Psoas muscle (tissue), 8 donors: ENCODE results near the gene ZRANB1. TPM values are rescaled to one million over a fixed set of nuclear protein-coding genes. Genes with fewer than 3 reads are reported as not detected.

Experiments
- ATAC-seq, 4 donors: fragments of 200-7000 bp; cut with Tn5 transposase; one replicate each; pipeline ENCODE4 v1.9.1; 2020; ENCODE audit warnings: moderate library complexity in 3 of 4, mild to moderate bottlenecking in 2 of 4
- DNase-seq, 2 donors: peaks; one replicate each; pipeline ENCODE4 v3.0.0-alpha.2; 2020
- H3K27ac ChIP-seq: fragments of 200-600 bp; one replicate; pipeline ENCODE4 v1.8.0; 2022
- H3K27me3 ChIP-seq, 3 donors: fragments of 200-600 bp in 1 of 3; one replicate each; pipeline versions ENCODE4 v1.6.1 to v1.8.0; 2013 to 2022; ENCODE audit warnings: low read length in 2 of 3, mild to moderate bottlenecking in 2 of 3, moderate library complexity in 1 of 3; ENCODE audit not compliant: insufficient read depth in 3 of 3
- H3K36me3 ChIP-seq, 2 donors: fragments of 200-600 bp in 1 of 2; one replicate each; pipeline versions ENCODE4 v1.6.1 to v1.8.0; 2013 to 2022; ENCODE audit warnings: low read depth in 1 of 2, mild to moderate bottlenecking in 1 of 2, moderate library complexity in 1 of 2; ENCODE audit not compliant: insufficient read depth in 1 of 2
- H3K4me1 ChIP-seq: fragments of 200-600 bp; one replicate; pipeline ENCODE4 v1.8.0; 2022
- H3K4me3 ChIP-seq: fragments of 200-600 bp; one replicate; pipeline ENCODE4 v1.8.0; 2022; ENCODE audit warnings: mild to moderate bottlenecking
- H3K9me3 ChIP-seq: fragments of 200-600 bp; one replicate; pipeline ENCODE4 v1.8.0; 2022
- WGBS, 3 donors: extraction: QIAGEN DNeasy Blood & Tissue Kit; methylation state at CpG; one replicate each; pipeline versions ENCODE4 v1.1.6 to v1.1.7; 2013; 5-methylcytosine and 5-hydroxymethylcytosine counted together
- intact Hi-C, 2 donors: fragments of 100-400 bp; cut with DNase I; formaldehyde crosslinking; loops; one replicate each; pipeline versions ENCODE4 v1.11.0 to v1.14.2; 2022
- polyA plus RNA-seq, 3 donors: library from polyadenylated mRNA; stranded (reverse); fragments of 200-250 nt; gene quantifications; one replicate each; pipeline ENCODE4 v1.2.3, GENCODE V29; 2013
- total RNA-seq, 4 donors: library from RNA; stranded (reverse); fragmentation: NEBNext Ultra II Directional in 2 of 4; extraction: Animal tissue kit (Norgen Biotek cat#: 25700) in 2 of 4; gene quantifications; one replicate each; pipeline versions ENCODE4 v1.2.1 to v1.2.4, GENCODE V29; 2021 to 2023
- TF ChIP-seq, protein P1 (sequence below): fragments of 200-600 bp; IDR thresholded peaks from one replicate; pipeline ENCODE4 v1.8.0; 2022; ENCODE audit warnings: antibody characterized with exemption
- donor health status: healthy with polysubstance abuse.
- donor health status: DM: no; HTN: no; CAD: no; lungs with moderate emphysema.
- donor health status: Bipolar disorder and iron deficiency.
- donor health status: healthy.
- donor health status: DM: yes; HTN: yes; CAD: no.
- donor health status: DM: no; HTN: no; CAD: no.
- donor health status: DM: no; HTN: no; CAD: no.
- donor health status: DM: yes; HTN: yes; CAD: no.

The ZRANB1 gene
- total and polyA plus RNA-seq, 7 donors, result 20.9 to 115 (median 57.3) TPM

DNA sequence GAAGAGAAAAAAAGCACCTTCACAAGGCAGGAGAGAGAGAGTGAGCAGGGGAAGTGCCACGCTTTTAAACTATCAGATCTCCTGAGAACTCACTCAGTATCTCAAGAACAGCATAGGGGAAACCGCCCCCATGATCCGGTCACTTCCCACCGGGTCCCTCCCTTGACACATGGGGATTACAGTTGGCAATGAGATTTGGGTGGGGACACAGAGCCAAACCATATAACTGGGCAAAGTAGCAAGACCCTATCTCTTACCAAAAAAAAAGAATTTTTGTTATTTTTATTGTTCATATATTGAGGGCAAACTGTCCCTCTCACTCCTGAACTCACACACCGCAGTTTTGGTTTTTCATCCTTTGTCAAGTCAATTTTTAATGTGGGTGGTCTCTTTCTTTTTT lies 18.2 kb upstream of the ZRANB1 start:
- H3K27ac ChIP-seq, result no peak overlapping the region
- H3K9me3 ChIP-seq, result no peaks in the 10 kb centered on the region
- peaks cover 0 to 16% of the 10 kb centered on the region in 2 donors for H3K36me3 ChIP-seq
- peaks cover 67% of the 10 kb centered on the region for H3K4me1 ChIP-seq
- no peaks in the 10 kb centered on the region for H3K27me3 ChIP-seq
- intact Hi-C loops, result loop anchor here in 1 of 2 donors (10.0 kb wide), 1 partner anchor 51 kb away; no protein-coding TSS in a partner anchor
- ATAC-seq (no peak), DNase-seq (no peak)
- 92 to 94% (median 92%) methylated on average over 5 of the region's 5 CpGs for WGBS, 3 donors
- no peak overlapping the region for H3K4me3 ChIP-seq
- TF ChIP-seq, protein P1, sequence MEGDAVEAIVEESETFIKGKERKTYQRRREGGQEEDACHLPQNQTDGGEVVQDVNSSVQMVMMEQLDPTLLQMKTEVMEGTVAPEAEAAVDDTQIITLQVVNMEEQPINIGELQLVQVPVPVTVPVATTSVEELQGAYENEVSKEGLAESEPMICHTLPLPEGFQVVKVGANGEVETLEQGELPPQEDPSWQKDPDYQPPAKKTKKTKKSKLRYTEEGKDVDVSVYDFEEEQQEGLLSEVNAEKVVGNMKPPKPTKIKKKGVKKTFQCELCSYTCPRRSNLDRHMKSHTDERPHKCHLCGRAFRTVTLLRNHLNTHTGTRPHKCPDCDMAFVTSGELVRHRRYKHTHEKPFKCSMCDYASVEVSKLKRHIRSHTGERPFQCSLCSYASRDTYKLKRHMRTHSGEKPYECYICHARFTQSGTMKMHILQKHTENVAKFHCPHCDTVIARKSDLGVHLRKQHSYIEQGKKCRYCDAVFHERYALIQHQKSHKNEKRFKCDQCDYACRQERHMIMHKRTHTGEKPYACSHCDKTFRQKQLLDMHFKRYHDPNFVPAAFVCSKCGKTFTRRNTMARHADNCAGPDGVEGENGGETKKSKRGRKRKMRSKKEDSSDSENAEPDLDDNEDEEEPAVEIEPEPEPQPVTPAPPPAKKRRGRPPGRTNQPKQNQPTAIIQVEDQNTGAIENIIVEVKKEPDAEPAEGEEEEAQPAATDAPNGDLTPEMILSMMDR, result no peak

- intact Hi-C loops, result loop anchor here in 1 of 2 donors (10.0 kb wide), 1 partner anchor 48 kb away; no protein-coding TSS in a partner anchor
- 87 to 91% (median 91%) methylated on average over 5 of the region's 5 CpGs for WGBS, 3 donors
- H3K4me1 ChIP-seq, result peaks cover 52% of the 10 kb centered on the region
Measured at GRCh38 chr10:124926548-124926947, 15.4 kb upstream of the ZRANB1 start.

GRCh38 chr10:124928087-124928486 lies 13.8 kb upstream of the ZRANB1 start:
- ATAC-seq, result peak in 2 of 4 donors; percentile 17 to 29
- H3K9me3 ChIP-seq, result no peaks in the 10 kb centered on the region
- H3K27ac ChIP-seq, result no peak overlapping the region
- TF ChIP-seq, protein P1, result no peak
- intact Hi-C loops, result loop anchor here in 1 of 2 donors (10.0 kb wide), 1 partner anchor 47 kb away; no protein-coding TSS in a partner anchor
- no peak for DNase-seq
- peaks cover 48% of the 10 kb centered on the region for H3K4me1 ChIP-seq
- no peaks in the 10 kb centered on the region for H3K27me3 ChIP-seq
- no peak overlapping the region for H3K4me3 ChIP-seq
- peaks cover 0 to 7% of the 10 kb centered on the region in 2 donors for H3K36me3 ChIP-seq
- WGBS, 3 donors, result 43 to 77% (median 57%) methylated on average over 7 of the region's 7 CpGs

More at GRCh38 chr10:124926548-124926947, 15.4 kb upstream of the ZRANB1 start:
- H3K4me3 ChIP-seq, result no peak overlapping the region
- ATAC-seq, result no peak
- H3K27me3 ChIP-seq, result no peaks in the 10 kb centered on the region
- peaks cover 0 to 16% of the 10 kb centered on the region in 2 donors for H3K36me3 ChIP-seq
- no peak for DNase-seq
- TF ChIP-seq, protein P1, result no peak
- H3K9me3 ChIP-seq, result no peaks in the 10 kb centered on the region
- no peak overlapping the region for H3K27ac ChIP-seq

DNA sequence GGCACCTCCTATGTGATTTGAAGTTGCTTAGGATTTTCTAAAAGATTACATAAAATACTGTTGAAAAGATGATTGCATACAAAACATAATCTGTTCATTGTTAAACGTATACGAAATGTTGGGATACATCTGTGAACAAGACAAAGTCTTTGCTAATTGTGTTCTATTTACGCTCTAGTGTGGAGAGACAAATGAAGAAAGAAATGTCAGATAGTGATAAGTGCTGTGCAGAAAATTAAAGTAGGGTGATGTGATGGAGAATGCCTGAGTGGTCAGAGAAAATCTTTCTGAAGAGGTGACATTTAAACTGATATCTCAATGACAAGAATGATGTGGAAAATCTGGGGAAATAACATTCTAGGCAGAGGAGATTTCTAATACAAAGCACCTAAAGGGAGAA lies 13.4 kb upstream of the ZRANB1 start:
- no peak overlapping the region for H3K27ac ChIP-seq
- 94 to 96% (median 95%) methylated on average over 3 of the region's 3 CpGs for WGBS, 3 donors
- ATAC-seq (no peak), DNase-seq (no peak)
- H3K4me1 ChIP-seq, result peaks cover 51% of the 10 kb centered on the region
- intact Hi-C loops, result loop anchor here in 1 of 2 donors (10.0 kb wide), 1 partner anchor 46 kb away; no protein-coding TSS in a partner anchor
- peaks cover 0 to 5% of the 10 kb centered on the region in 2 donors for H3K36me3 ChIP-seq
- TF ChIP-seq, protein P1, result no peak
- H3K4me3 ChIP-seq, result no peak overlapping the region
- no peaks in the 10 kb centered on the region for H3K9me3 ChIP-seq
- H3K27me3 ChIP-seq, result no peaks in the 10 kb centered on the region

DNA sequence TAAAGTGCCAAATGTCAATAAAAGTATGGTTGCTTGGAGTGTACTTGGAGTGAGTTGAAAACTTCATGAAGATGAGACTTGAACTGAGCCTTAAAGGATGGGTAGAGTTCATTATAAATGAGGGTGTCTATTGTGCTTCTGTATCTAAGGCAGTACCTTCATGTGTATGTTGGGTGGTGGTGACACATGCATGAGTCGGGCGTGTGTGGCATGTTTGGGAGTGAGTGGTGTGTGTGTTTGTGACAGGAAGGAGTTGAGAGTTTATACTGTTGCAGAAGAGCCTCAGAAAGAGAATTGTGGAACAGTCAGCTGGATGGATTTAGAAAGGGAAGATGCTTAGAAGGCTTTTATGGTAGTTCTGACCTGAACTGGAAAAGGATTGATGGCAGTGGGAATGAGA lies 6.0 kb upstream of the ZRANB1 start:
- Histone ChIP-seq H3K4me1 (peaks cover 58% of the 10 kb centered on the region), H3K27me3 (no peaks in the 10 kb centered on the region), H3K9me3 (no peaks in the 10 kb centered on the region), H3K36me3 (no peaks in the 10 kb centered on the region), H3K4me3 (no peak overlapping the region), H3K27ac (peak overlapping the region; percentile 17)
- DNase-seq (no peak), ATAC-seq (peak; percentile 31 to 38 (median 36))
- TF ChIP-seq, protein P1, result no peak
- WGBS, 3 donors, result 86 to 95% (median 93%) methylated on average over 2 of the region's 2 CpGs
- intact Hi-C loops, result no loop called here
